GM12874 (cell line): ENCODE measurements around the gene RPS15A.

ENCODE experiments used
- TF ChIP-seq, protein P1 (sequence below): IDR thresholded peaks from 2 replicates; pipeline ENCODE4 v1.5.1; 2011; ENCODE audit warnings: low read depth, mild to moderate bottlenecking, control low read depth, low read length, moderate library complexity; ENCODE audit not compliant: insufficient read depth

Gene RPS15A

DNA sequence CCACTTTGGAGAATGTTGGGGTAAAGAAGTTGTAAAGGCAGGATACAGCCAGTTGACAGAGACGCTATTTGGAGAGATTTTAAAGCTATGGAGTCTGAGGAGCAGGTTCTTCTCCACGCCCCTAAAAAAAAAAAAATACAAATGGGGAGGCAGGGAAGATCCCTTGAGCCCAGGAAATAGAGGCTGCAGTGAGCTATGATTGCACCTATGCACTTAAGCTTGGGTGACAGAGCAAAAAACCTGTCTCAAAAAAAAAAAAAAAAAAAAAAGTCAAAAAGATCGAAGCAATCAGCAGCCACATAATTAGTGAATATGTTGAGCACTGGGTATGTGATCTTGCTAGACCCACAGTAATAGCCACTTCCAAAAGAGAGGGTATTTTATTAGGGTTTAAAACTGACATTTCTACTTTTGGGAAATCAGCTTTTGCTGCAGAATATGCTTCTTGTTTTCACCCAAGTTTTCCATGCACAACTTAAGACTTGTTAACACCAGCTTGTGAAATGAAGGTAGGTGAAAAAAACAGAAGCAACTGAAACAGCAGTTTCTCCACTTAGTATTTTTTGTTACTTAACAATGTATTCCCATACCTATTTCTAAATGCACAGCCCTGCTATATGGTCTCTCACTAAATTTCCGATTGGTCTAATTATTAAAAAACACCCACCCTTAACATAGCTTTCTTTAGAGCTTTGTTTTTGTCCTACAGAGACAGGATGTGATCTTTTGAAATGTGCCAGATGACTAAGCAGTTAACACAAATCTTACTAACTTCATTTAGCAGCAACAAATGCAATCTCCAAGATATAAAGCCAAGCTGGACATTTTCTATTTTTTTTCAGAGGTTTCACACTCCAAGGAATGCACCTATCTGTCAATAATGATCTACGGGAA, 13.7 kb upstream of the RPS15A start:
- TF ChIP-seq, protein P1, sequence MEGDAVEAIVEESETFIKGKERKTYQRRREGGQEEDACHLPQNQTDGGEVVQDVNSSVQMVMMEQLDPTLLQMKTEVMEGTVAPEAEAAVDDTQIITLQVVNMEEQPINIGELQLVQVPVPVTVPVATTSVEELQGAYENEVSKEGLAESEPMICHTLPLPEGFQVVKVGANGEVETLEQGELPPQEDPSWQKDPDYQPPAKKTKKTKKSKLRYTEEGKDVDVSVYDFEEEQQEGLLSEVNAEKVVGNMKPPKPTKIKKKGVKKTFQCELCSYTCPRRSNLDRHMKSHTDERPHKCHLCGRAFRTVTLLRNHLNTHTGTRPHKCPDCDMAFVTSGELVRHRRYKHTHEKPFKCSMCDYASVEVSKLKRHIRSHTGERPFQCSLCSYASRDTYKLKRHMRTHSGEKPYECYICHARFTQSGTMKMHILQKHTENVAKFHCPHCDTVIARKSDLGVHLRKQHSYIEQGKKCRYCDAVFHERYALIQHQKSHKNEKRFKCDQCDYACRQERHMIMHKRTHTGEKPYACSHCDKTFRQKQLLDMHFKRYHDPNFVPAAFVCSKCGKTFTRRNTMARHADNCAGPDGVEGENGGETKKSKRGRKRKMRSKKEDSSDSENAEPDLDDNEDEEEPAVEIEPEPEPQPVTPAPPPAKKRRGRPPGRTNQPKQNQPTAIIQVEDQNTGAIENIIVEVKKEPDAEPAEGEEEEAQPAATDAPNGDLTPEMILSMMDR: no peak

DNA sequence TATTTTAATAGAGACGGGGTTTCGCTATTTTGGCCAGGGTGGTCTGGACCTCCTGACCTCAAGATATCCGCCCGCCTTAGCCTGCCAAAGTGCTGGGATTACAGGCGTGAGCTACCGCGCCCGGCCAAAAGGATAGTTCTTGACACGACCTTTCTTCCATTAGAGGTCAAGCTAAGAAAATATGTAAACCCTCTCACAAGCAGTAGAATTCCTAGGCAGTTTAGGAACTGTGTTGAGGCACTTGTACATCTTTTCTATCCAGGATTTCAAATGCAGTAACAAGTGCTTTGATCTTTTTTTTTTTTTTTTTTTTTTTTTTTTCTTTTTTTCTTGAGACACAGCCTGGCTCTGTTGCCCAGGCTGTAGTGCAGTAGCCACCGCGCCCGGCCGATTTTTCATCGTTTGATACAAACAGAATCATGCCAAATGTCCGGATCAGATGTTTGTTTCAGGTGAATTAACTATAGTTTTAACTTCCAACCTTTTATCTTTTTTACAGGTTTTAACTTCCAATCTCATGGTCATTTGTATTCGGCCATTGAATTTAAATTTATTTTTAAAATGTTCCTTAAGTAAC, 12.7 kb upstream of the RPS15A start:
- TF ChIP-seq, protein P1: no peak

DNA sequence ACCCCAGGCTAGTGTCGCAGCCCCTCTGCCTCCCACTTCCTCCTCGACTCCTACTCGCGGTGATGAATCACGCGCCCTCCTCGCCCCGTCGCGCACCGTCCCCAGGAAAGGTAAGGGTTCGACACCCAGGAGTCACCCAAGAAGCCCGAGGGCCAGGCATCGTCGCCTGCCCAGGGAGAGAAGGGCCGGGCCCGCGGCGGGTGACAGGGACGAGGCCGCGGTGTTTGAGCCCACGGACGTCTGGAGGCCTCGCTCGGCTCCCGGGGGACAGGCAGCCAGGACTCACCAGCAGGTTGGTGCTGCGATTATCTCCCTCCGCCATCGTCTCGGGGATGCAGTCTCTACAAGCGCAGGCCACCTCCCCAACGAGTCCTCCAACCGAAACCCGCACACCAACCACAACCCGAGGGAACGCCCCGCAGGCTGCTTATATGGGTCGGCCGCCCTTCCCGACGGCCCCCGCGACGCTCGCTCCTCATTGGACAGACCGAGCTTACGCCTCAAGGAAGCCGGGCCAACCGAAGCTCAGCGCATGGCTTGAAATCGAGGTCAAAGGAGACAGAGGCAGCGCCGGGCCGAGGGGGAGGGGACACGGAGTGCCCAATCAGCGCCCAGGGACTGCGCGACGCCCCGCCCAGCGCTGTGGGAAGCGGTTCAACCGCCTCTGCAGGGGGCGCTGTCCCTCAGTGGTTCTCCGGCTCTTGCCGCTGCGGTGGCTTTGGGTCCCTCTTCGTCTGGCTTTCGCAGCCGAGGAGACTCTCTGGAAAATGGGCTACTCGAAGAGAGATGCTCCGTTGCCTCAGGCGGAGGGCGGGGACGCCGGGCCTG, 11.2 kb upstream of the RPS15A start, which contains the start of gene ARL6IP1:
Gene ARL6IP1 (minus strand): TSS at position 405 of the 828 bp plus-strand sequence. CDS start 83 bp downstream, at position 322.
- TF ChIP-seq, protein P1: peak; percentile 90

DNA sequence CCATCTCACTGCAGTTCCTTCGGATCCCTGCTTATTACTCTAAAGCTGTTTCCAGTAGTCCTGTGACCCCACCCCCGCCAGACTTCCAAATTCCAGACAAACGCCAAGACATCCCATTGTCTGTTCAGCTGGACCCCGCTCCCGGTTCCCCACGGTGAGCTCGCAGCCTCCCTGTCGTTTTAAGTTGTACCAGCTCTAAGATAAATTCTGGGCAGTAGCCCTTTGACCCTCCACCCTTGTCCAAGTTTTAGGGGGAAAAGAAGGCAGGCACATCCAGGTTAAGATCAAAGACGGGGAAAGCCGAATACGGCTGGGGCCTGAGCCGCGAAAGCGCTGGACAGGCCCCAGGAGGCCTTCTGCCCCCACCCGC, 10.6 kb upstream of the RPS15A start:
- TF ChIP-seq, protein P1: no peak

DNA sequence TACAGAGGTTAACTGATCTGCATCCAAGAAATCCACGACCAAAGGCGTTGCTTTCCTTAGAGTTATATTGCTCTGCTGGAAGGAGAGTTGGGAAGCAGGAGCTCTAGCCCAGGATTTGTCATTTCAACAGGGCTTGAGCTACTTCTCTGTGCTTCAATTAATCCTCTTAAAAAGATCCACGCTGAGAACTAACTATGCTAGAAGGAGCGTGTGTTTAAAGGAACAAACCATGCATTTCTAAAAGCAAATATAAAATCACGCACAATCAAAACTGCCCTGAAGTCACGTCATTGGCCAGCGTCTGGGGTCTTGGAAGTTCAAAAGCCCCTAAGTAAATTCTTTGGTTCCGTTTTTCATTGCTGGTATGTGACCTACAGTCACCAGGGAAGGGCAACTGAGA, 10.2 kb upstream of the RPS15A start:
- TF ChIP-seq, protein P1: no peak

DNA sequence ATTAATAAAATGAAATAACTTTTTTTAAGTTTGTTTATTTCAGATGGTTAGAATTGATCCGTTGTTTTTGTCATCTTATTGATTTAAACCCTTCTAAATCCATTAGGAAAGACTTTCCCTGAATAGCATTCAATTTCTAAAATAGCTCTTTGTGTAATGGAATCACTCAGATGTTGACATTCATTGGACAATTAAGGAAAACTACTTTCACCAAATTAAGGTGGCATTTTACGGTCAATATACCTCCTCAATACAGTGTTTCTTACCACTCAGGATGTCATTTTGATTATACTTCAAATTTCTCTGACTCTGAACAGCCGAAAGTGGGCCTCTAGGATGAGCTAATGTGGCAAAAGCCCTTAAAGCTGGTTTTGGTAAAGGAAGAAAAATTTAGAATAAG, 9.4 kb upstream of the RPS15A start:
- TF ChIP-seq, protein P1: no peak

DNA sequence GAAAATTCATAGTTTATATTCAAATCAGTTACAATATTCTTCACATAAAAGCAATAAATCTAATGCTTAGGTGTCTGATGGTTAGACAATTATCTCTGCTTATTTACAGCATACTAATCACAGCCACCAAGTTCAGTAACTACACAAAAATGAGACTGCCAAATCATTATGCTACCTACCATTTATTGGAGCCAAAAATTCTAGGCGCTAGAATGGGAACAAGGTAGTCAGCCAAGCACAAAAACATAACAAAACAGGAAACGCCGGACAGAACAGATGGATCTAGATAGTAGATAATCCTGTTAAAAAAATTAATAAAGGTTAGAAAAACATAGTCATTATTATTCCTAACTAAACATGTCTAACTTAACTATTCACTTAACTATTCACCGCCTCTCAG, 7.6 kb upstream of the RPS15A start:
- TF ChIP-seq, protein P1: no peak
